Measurements from ENCODE around the gene IL24. TPM values are rescaled to one million over a fixed set of nuclear protein-coding genes. Genes with fewer than 3 reads are reported as not detected.

Gene IL24
- total RNA-seq, 4 donors from 2014 or later, result not detected

GRCh38 chr1:206863266-206863665 lies 34.0 kb upstream of the IL24 start:
- Histone ChIP-seq H3K36me3 (no peaks in the 10 kb centered on the region), H3K4me1 (peaks cover 0 to 22% (median 6%) of the 10 kb centered on the region in 3 donors), H3K4me3 (no peak overlapping the region), H3K27me3 (peaks cover 0 to 33% (median 0%) of the 10 kb centered on the region in 4 donors), H3K9me3 (no peaks in the 10 kb centered on the region), H3K27ac (no peak overlapping the region)
- WGBS, 2 donors, result 20 to 36% methylated on average over 1 of the region's 1 CpG
- intact Hi-C loops (cut with DNase I), result no loop called here
- DNase-seq, result no peak
- TF ChIP-seq CTCF (IDR thresholded peaks at IDR 0.05), result no peak
- no peak for TF ChIP-seq POLR2A (IDR thresholded peaks at IDR 0.05)

GRCh38 chr1:206864939-206865671 lies 32.1 kb upstream of the IL24 start, which contains the start of gene IL20:
Gene IL20, plus strand, starts transcription at chr1:206865623. Its CDS starts 230 bp downstream, at chr1:206865853.
- peak; percentile 27 for DNase-seq
- Histone ChIP-seq H3K27ac (peak within 1 kb of the TSS in 1 of 4 donors; percentile 22), H3K9me3 (no peaks in the 10 kb centered on the region), H3K27me3 (peaks cover 0 to 23% (median 0%) of the 10 kb centered on the region in 4 donors), H3K4me3 (no peak within 1 kb of the TSS), H3K4me1 (peaks cover 0 to 11% (median 6%) of the 10 kb centered on the region in 3 donors), H3K36me3 (no peaks in the 10 kb centered on the region)
- intact Hi-C loops (cut with DNase I), result no loop called here
- TF ChIP-seq POLR2A (IDR thresholded peaks at IDR 0.05), result no peak
- TF ChIP-seq CTCF (IDR thresholded peaks at IDR 0.05), result peak; percentile 66 to 95 (median 86)
- WGBS, 2 donors, result 28 to 37% methylated on average over 14 to 19 of the region's 19 CpGs

GRCh38 chr1:206866062-206866461 lies 31.2 kb upstream of the IL24 start:
- H3K9me3 ChIP-seq, result no peaks in the 10 kb centered on the region
- H3K27ac ChIP-seq, result no peak overlapping the region
- peaks cover 0 to 16% (median 0%) of the 10 kb centered on the region in 4 donors for H3K27me3 ChIP-seq
- intact Hi-C loops (cut with DNase I), result no loop called here
- 37 to 44% methylated on average over 2 of the region's 2 CpGs for WGBS, 2 donors
- H3K36me3 ChIP-seq, result no peaks in the 10 kb centered on the region
- no peak overlapping the region for H3K4me3 ChIP-seq
- H3K4me1 ChIP-seq, result peaks cover 0 to 11% (median 6%) of the 10 kb centered on the region in 3 donors
- TF ChIP-seq POLR2A (IDR thresholded peaks at IDR 0.05), result no peak
- no peak for TF ChIP-seq CTCF (IDR thresholded peaks at IDR 0.05)
- DNase-seq, result no peak

- DNase-seq, result no peak
- 33 to 44% methylated on average over 1 of the region's 1 CpG for WGBS, 2 donors
These were observed 30.0 kb upstream of the IL24 start for GRCh38 chr1:206867239-206867638.

More at GRCh38 chr1:206867239-206867638, 30.0 kb upstream of the IL24 start:
- no peak for TF ChIP-seq CTCF (IDR thresholded peaks at IDR 0.05)
- no peak for TF ChIP-seq POLR2A (IDR thresholded peaks at IDR 0.05)
- peaks cover 0 to 6% (median 0%) of the 10 kb centered on the region in 4 donors for H3K27me3 ChIP-seq
- H3K9me3 ChIP-seq, result no peaks in the 10 kb centered on the region
- H3K4me3 ChIP-seq, result no peak overlapping the region
- intact Hi-C loops (cut with DNase I), result no loop called here
- no peaks in the 10 kb centered on the region for H3K36me3 ChIP-seq
- no peak overlapping the region for H3K27ac ChIP-seq
- peaks cover 0 to 11% (median 6%) of the 10 kb centered on the region in 3 donors for H3K4me1 ChIP-seq
